ENCODE results near the gene TOMM7.
"Not testable (repeated sequence)": the region's sequence is repeated elsewhere in the genome, so short reads cannot be mapped to it uniquely, and the experiment has no call there.

The TOMM7 gene

GRCh38 chr7:22853138-22853537, 30.5 kb upstream of the TOMM7 start:
- DNase-seq: no peak

DNA sequence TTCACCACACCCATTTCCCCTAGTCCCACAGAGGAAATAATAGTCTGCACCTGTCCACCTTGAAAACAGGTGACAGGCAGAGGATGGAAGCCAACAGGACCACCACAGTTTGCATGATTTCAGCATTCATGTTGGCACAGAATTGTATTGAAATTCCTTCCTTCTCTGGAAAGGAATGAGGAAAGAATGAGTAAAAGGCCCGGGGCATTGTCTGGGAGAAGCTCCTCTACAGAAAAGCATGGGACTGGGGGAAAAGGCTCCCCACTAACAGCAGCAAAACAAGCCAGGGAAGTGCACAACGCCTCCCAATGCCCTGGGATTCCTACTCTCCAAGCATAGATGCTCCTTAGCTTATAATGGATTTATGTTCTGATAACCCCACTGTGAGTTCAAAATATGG, 28.5 kb upstream of the TOMM7 start:
- no peak for DNase-seq

DNA sequence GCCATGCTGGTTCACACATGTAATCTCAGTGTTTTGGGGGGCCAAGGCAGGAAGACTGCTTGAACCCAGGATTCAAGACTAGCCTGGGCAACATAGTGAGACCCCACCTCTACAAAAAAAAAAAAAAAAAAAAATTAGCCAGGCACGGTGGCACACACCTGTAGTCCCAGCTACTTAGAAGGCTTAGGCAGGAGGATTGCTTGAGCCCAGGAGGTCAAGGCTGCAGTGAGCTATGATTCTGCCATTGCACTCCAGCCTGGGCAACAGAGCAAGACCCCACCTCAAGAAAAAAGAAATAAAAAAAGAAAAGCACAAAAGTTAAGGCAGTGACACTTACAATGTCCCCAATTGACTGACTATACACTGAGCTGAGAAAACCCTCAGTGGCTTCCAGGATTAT, 27.7 kb upstream of the TOMM7 start:
- not testable (repeated sequence) for DNase-seq

DNA sequence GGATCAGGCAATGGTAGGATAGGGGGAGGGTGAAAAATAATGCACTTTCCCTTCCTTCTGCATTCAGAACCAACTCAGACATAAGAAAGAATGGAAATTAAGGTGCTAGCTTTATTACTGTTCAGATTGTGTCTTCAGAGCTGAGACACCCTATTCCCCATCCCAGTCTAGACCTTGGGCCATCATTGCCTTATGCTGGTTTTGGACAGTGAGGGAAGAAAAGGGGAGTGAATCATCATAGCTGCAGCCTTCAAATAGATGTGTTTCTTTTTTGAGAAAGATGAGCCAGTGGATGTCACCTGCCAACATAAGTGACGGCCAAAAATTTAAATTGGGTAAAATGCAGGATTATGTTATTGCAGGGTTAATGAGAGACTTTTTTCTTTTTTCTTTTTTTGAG, 27.0 kb upstream of the TOMM7 start:
- no peak for DNase-seq

- DNase-seq: no peak
These were observed 26.5 kb upstream of the TOMM7 start for GRCh38 chr7:22849172-22849571.

- no peak for DNase-seq
These were observed 24.3 kb upstream of the TOMM7 start for GRCh38 chr7:22846961-22847360.

DNA sequence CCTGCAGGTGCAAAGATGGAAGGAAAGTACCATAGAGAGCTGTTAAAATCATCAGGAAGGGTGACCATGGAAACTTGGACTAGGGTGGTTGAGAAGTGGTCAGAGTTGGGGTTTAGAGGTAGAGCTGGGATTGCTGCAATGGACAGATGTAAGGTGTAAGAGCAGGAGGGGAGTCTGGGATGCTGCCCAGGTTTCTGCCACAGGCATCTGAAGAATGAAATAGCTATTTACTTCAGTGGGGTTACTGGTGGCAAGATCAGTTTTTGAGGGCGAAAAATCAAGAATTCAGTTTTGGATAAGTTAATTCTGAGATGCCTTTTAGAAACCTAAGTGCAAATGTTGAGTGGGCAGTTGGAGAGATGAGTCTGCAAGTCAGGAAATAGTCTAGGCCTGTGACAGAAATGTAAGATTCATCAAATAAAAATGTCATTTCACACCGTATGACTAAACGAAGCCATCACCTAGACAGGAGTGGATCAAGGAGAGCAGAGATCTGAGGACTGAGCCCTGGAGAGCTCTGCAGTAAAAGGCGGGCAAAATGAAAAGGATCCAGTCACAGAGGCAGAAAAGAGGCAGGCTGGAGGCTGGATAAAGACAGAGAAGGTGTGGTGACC, 22.7 kb upstream of the TOMM7 start:
- no peak for DNase-seq

- no peak for DNase-seq
These were observed 21.1 kb upstream of the TOMM7 start for GRCh38 chr7:22843681-22844309.

DNA sequence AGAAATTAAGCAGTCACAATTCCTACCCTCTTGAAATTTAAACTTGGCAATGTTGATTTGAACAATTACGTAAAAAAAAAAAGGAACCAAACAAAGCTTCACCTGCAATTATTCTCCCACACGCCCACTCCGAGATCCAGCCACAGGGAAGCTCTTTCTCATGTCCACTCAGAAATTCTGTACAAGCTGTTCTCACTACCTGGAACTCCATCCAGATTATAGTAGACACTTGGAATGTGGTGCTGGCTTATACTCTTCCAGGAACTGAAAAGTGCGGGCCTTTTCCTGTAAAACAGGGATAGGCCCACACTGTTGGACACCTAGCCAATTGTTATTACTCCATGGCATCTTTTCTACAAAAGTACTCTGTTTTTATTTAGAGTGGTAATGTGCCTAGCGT, 20.3 kb upstream of the TOMM7 start:
- no peak for DNase-seq

GRCh38 chr7:22842383-22842941, 19.8 kb upstream of the TOMM7 start:
- no peak for DNase-seq

- DNase-seq: no peak
These were observed 19.3 kb upstream of the TOMM7 start for GRCh38 chr7:22841954-22842353.

GRCh38 chr7:22837308-22837707, 14.7 kb upstream of the TOMM7 start:
- no peak for DNase-seq

DNA sequence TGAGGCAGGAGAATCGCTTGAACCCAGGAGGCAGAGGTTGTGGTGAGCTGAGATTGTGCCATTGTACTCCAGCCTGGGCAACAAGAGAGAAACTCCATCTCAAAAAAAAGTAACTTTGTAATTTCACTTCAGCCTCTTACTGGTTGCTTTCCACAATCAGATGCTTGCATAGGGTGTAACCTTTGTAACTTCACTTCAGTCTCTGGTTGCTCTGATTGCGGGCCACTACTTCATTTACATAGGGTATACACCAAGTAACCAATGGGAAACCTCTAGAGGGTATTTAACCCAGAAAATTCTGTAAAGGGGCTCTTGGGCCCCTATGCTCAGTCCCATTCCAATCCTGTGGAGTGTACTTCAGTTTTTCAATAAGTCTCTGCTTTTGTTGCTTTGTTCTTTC, 13.9 kb upstream of the TOMM7 start:
- DNase-seq: not testable (repeated sequence)

GRCh38 chr7:22833957-22834356, 11.3 kb upstream of the TOMM7 start:
- no peak for DNase-seq

DNA sequence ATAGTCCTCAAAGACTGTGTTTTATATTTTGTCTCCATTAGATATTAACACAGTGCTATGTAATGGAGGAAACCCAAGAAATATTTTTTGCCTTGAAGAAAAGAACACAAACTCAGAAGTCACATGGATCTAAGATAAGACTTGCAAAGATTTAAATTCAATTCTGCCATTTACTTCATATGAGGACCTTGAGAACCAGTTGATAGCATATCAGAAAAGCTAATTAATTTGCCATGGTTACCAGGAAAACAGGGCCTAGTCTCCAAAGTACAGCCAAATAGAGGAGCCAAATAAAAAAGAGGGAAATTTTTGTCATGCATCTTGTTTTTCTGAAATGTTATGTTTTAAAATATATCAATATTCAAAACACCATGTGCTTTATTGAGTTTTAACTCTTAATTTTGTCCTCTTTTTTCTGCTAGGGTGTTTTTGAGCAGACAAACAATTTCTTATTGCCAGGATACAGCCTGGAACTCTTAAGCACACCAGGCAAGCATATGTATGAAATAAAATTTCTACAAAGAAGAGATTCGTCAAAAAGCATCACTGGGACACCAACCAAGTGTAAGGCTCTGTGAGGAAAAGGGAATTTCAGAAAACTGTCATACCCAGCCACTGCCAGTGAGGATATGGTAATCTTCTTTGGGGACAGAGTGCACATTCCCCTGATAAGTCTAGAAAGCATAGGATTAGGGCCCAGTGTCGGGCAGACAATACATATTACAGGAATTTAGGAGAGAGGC, 10.6 kb upstream of the TOMM7 start:
- DNase-seq: no peak

DNA sequence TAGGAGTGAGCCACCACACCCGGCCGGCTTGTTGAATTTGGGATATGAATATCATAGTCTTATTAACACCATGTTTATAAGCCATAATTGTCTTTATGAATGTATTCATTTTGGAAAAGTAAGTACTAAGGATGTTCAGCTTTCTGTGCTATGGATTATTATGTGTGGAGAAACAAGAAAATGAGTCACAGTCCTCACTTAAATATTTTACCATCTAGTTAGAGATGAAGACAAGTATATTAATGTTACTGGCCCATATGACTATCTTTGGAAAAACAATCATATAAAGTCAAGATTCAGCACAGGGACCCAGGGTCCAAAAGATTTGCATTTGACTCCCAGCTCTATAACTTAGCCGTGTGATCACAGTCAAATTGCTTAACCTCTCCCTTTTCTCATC, 9.8 kb upstream of the TOMM7 start:
- no peak for DNase-seq

DNA sequence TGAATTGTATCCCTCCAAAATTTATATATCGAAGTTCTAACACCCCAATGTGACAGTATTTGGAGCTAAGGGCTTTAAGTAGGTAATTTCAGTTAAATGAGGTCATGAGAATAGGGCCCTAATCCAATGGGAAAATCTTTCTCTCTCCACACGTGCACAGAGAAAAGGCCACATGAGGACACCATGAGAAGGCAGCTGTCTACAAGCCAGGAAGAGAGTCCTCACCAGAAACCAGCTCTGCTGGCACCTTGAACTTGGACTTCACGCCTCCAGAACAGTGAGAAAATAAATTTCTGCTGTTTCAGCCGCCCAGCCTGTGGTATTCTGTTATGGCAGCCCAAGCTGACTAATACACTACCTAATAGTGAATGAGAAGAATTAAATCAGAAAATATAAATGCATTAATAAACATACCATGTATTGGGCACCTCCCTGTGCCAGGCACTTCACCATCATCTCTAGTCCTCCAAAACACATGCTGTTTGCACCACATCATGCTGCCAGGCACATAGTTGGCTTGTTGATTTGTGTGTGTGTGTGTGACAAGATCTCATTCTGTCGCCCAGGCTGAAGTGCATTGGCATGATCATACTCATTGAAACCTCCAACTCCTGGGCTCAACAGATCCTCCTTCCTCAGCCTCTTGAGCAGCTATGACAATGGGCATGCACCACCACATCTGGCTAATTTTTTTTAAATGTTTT, 9.1 kb upstream of the TOMM7 start:
- DNase-seq: no peak

DNA sequence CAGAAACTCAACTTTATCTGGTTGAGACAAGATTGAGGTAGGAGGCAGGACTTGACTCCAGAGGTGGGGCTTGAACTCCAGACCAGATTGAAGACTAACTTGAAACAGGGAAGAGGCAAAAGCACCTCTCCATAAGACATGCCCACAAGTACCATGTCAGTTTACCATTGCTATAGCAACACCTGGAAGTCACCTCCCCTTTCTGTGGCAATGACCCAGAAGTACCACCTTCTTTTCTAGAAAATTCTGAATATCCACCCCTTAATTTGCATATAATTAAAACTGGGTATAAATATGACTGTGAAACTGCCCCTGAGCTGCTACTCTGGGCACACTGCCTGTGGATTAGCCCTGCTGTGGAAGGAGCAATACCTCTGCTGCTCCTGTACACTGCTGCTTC, 4.9 kb upstream of the TOMM7 start:
- DNase-seq: no peak

DNA sequence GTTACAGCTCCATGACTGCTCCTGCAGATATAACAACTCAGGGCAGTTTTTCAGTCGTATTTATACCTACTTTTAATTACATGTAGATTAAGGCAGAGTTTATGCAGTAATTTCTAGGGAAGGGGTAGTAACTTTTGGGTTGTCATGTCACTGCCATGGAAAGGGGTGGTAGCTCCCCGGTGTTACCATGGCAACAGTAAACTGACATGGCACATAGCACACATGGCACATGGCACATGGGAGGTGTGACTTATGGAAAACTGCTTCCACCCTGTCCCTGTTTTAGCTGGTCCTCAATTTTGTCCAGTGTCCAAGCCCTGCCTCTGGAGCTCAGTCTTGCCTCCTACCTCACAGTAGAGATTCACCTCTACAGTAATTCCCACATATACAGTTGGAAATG, 3.9 kb upstream of the TOMM7 start:
- no peak for DNase-seq

DNA sequence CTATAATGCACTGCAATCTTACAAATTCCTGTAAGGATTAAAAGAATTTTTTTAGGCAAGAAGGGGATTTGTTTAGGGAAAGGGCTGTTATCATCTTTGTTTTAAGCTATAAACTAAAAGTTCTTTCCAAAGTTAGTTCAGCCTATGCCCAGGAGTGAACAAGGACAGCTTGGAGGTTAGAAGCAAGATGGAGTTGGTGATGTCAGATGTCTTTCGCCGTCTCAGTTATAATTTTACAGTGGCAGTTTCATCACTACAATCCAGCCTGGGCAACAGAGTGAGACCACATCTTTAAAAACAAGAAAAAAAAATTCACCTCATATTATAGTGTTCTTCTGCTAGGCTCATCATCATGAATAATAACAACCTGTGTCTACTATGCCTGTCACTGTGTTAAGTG, 2.1 kb upstream of the TOMM7 start:
- DNase-seq: no peak

DNA sequence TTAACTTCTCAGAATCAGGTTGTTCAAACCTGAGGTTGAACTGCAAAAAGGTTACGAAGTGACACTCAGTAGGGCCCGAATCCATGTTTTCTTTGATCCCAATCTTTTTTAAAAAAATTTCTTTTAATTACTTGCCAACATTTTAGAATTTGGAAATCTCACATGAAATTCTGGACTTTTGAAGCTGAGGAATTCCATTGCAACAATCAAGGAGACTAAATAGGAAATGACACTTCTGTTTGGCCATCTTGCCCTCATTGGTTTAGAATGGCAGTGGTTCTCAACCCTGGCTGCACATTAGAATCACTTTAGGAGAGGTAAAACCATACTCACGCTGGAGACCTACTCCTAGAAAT, 471 bp upstream of the TOMM7 start:
- DNase-seq: no peak

DNA sequence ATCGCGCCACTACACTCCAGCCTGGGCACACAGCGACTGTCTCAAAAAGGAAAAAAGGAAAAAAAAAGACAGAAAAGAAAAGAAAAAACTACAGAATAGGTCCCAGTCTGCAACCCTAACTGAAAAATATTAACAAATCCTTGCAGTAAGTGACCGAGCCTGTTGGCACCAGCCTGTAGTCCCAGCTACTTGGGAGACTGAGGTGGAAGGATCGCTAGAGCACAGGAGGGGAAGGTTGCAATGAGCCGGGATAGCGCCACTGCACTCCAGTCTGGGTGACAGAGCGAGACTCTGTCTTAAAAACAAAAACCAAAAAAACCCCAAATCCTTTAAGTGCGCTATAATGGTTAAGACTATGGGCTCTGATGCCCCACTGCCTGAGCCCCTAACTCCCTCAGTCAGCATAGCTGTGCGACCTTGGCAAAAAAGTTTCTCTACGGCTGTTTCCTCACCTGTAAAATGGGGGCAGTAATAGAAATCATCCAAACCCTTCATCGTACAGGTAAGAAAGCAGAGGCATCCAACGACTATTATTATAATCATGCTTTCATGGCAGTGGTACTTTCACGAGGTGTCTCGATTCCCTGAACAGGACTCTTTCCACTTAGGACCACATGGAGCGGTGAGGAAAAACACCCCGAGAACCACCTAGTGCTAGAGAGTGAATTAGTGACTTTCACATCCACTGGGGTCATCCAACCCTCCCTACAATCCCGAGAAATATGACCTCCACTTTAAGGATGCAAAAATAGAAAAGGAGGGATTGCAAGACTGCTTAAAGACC, 755 bp downstream of the TOMM7 start:
- peak; percentile 5 for DNase-seq

DNA sequence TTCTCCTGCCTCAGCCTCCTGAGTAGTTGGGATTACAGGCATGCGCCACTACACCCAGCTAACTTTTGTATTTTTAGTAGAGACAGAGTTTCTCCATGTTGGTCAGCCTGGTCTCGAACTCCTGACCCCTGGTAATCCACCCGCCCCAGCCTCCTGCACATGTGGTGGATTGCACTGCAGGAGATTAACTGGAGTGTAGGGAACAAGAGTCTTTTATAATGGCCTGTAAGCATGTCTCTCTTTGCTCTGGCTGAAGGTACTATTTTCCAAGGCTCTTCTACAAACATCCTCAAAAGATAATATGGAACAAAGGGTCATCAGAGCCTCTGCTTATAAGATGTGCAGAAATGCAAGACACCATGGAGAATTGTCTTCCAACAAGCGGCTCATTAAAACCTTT, 3.2 kb downstream of the TOMM7 start:
- no peak for DNase-seq
